Measurements from ENCODE around the gene BCAS3.

GRCh38 chr17:61400066-61400716 lies 722.5 kb downstream of the BCAS3 start:
- TF ChIP-seq, protein P1, sequence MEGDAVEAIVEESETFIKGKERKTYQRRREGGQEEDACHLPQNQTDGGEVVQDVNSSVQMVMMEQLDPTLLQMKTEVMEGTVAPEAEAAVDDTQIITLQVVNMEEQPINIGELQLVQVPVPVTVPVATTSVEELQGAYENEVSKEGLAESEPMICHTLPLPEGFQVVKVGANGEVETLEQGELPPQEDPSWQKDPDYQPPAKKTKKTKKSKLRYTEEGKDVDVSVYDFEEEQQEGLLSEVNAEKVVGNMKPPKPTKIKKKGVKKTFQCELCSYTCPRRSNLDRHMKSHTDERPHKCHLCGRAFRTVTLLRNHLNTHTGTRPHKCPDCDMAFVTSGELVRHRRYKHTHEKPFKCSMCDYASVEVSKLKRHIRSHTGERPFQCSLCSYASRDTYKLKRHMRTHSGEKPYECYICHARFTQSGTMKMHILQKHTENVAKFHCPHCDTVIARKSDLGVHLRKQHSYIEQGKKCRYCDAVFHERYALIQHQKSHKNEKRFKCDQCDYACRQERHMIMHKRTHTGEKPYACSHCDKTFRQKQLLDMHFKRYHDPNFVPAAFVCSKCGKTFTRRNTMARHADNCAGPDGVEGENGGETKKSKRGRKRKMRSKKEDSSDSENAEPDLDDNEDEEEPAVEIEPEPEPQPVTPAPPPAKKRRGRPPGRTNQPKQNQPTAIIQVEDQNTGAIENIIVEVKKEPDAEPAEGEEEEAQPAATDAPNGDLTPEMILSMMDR (IDR thresholded peaks at IDR 0.05; ENCODE audit: low read depth, low read length, missing input control): no peak
- TF ChIP-seq TAF1 (conservative IDR thresholded peaks at IDR 0.05) (no peak), FOXA1 (IDR thresholded peaks at IDR 0.05) (no peak), EGR1 (IDR thresholded peaks at IDR 0.05; ENCODE audit: low read depth in 2 of 2) (no peak), RAD21 (IDR thresholded peaks at IDR 0.05) (no peak), YY1 (IDR thresholded peaks at IDR 0.05) (no peak), GABPA (IDR thresholded peaks at IDR 0.05 in 1 of 2, conservative IDR thresholded peaks at IDR 0.05 in 1 of 2) (no peak)
- TF ChIP-seq, protein P2, sequence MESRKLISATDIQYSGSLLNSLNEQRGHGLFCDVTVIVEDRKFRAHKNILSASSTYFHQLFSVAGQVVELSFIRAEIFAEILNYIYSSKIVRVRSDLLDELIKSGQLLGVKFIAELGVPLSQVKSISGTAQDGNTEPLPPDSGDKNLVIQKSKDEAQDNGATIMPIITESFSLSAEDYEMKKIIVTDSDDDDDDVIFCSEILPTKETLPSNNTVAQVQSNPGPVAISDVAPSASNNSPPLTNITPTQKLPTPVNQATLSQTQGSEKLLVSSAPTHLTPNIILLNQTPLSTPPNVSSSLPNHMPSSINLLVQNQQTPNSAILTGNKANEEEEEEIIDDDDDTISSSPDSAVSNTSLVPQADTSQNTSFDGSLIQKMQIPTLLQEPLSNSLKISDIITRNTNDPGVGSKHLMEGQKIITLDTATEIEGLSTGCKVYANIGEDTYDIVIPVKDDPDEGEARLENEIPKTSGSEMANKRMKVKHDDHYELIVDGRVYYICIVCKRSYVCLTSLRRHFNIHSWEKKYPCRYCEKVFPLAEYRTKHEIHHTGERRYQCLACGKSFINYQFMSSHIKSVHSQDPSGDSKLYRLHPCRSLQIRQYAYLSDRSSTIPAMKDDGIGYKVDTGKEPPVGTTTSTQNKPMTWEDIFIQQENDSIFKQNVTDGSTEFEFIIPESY (IDR thresholded peaks at IDR 0.05): no peak
